Measurements from ENCODE around the gene CASP14. TPM values are rescaled to one million over a fixed set of nuclear protein-coding genes. Genes with fewer than 3 reads are reported as not detected.

CASP14 gene, protein sequence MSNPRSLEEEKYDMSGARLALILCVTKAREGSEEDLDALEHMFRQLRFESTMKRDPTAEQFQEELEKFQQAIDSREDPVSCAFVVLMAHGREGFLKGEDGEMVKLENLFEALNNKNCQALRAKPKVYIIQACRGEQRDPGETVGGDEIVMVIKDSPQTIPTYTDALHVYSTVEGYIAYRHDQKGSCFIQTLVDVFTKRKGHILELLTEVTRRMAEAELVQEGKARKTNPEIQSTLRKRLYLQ
- total RNA-seq: 34.6 TPM

DNA sequence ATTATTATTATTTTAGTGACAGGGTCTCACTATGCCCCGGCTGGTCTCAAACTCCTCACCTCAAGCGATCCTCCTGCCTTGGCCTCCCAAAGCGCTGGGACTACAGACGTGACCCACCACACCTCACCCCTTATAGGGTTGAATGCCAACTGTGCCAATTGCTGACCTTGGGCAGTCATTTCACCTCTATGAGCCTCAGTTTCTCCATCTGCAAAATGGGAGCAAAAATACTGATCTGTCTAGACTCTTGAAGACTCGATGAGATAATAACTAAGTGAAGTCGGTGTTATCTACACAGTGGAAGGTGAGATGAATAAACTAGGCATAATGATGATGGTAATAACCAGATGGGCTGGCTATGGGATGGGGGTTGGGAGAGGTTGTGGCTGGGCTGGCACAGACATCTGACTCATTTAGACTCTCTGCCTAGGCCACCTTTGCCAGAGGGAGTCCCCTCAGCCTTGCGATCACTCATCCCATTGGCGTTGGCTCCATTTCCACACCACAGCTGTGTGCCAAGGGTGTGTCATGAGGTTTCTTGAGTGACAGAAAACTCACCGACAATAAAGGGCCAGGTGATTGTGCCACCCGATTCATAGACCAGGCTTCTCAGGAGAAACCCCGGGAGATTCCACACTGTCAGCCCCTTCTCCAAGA is at the start of gene CASP14:
Gene CASP14 (plus strand): TSS at position 596 of the 657 bp plus-strand sequence. CDS start 2,772 bp downstream, outside the sequence.
- intact Hi-C loops (cut with DNase I): no loop called here
- Histone ChIP-seq H3K27me3 (no peaks in the 10 kb centered on the region), H3K9me3 (no peaks in the 10 kb centered on the region), H3K4me3 (peak within 1 kb of the TSS in 1 of 2 donors; percentile 18), H3K4me1 (no peaks in the 10 kb centered on the region), H3K27ac (no peak within 1 kb of the TSS), H3K36me3 (no peaks in the 10 kb centered on the region)
- TF ChIP-seq POLR2AphosphoS5 (IDR thresholded peaks at IDR 0.05; ENCODE audit: insufficient read depth in 1 of 2, low read depth in 1 of 2) (no peak), POLR2A (IDR thresholded peaks at IDR 0.05) (no peak)
- TF ChIP-seq, protein P1, sequence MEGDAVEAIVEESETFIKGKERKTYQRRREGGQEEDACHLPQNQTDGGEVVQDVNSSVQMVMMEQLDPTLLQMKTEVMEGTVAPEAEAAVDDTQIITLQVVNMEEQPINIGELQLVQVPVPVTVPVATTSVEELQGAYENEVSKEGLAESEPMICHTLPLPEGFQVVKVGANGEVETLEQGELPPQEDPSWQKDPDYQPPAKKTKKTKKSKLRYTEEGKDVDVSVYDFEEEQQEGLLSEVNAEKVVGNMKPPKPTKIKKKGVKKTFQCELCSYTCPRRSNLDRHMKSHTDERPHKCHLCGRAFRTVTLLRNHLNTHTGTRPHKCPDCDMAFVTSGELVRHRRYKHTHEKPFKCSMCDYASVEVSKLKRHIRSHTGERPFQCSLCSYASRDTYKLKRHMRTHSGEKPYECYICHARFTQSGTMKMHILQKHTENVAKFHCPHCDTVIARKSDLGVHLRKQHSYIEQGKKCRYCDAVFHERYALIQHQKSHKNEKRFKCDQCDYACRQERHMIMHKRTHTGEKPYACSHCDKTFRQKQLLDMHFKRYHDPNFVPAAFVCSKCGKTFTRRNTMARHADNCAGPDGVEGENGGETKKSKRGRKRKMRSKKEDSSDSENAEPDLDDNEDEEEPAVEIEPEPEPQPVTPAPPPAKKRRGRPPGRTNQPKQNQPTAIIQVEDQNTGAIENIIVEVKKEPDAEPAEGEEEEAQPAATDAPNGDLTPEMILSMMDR (IDR thresholded peaks at IDR 0.05): no peak
- no peak for DNase-seq (ENCODE audit: extremely low spot score in 2 of 2)

DNA sequence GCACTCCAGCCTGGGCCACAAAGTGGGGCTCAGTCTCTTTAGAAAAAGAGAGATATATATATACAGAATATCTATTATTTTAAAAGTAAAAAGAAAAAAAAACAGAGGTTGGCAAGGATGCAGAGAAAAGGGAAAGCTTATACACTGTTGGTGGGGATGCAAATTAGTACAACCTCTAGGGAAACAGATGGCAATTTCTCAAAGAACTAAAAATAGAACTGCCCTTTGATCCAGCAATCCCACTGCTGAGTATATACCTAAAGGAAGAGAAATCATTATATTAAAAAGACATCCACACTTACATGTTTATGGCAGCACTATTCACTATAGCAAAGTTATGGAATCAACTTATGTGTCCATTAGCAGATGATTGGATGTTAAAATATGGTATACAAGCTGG is 41.0 kb upstream of the CASP14 start:
- no peak overlapping the region for H3K27ac ChIP-seq
- H3K9me3 ChIP-seq: no peaks in the 10 kb centered on the region
- no peaks in the 10 kb centered on the region for H3K4me1 ChIP-seq
- no peak for DNase-seq (ENCODE audit: extremely low spot score in 2 of 2)
- H3K27me3 ChIP-seq: peaks cover 4% of the 10 kb centered on the region
- H3K4me3 ChIP-seq: no peak overlapping the region
- intact Hi-C loops (cut with DNase I): no loop called here
- no peaks in the 10 kb centered on the region for H3K36me3 ChIP-seq
- TF ChIP-seq, protein P1 (IDR thresholded peaks at IDR 0.05): no peak
- TF ChIP-seq POLR2A (IDR thresholded peaks at IDR 0.05): no peak
- TF ChIP-seq POLR2AphosphoS5 (IDR thresholded peaks at IDR 0.05; ENCODE audit: insufficient read depth in 1 of 2, low read depth in 1 of 2): no peak

DNA sequence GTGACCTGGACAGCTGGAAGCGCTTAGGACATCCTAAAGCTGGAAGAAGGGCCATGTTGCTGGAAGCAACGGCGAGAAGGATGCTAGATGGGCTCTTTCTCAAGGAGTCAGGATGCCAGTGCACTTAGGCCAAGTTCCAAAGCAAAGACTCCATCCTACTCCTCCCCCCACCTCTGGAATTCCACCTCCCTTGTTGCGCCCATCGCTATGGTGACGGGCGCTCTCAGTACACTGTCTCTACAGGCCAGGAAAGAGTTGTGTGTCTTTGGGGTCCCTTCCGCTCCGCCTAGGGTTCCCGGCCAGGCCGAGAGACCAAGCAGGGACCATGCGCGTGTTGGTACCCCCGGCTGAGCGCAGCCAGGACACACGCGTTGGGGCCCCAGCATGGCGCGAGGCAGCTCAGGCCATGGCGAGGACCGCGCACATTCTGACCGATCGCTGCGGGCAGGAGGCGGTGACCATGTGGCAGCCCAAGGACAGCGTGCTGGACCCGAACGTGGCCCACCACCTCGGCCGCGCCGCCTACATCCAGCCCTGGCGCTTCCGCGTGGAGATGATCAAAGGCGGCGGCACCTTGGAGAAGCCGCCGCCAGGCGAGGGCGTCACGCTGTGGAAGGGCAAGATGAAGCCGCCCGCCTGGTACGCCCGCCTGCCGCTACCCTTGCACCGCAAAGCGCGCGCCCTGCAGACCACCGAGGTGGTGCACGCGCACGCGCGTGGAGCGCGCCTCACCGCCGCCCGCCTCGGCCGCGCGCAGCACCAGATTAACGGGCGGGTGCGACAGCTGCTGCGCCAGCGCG is 38.6 kb upstream of the CASP14 start:
- no peaks in the 10 kb centered on the region for H3K9me3 ChIP-seq
- peaks cover 4% of the 10 kb centered on the region for H3K27me3 ChIP-seq

DNA sequence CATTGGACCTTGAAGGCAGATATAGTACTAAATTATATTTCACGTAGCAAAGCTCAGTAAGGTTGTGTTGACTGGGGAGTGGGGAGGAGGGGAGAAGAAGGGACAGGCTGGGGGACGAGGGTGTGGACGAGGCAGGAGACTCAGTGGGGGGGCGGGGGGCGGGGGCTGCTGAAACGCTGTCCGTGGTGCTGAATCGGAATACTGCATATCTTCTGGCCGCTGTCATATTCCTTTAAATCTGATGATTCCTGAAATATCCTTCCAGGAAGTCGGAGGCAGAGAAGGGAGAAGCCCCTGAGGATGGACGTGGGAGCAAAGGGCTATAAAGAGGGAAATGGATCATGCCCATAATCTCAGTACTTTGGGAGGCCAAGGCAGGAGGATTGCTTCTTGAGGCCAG is 34.7 kb upstream of the CASP14 start:
- Histone ChIP-seq H3K36me3 (no peaks in the 10 kb centered on the region), H3K4me1 (no peaks in the 10 kb centered on the region), H3K4me3 (no peak overlapping the region), H3K9me3 (no peaks in the 10 kb centered on the region), H3K27ac (no peak overlapping the region), H3K27me3 (peaks cover 4% of the 10 kb centered on the region)
- DNase-seq (ENCODE audit: extremely low spot score in 2 of 2): no peak
- intact Hi-C loops (cut with DNase I): no loop called here
- TF ChIP-seq POLR2A (IDR thresholded peaks at IDR 0.05) (no peak), POLR2AphosphoS5 (IDR thresholded peaks at IDR 0.05; ENCODE audit: insufficient read depth in 1 of 2, low read depth in 1 of 2) (no peak)
- TF ChIP-seq, protein P1 (IDR thresholded peaks at IDR 0.05): no peak

More for the DNA sequence above, 38.6 kb upstream of the CASP14 start:
- Histone ChIP-seq H3K4me3 (no peak overlapping the region), H3K36me3 (no peaks in the 10 kb centered on the region), H3K4me1 (no peaks in the 10 kb centered on the region), H3K27ac (no peak overlapping the region)
- TF ChIP-seq, protein P1 (IDR thresholded peaks at IDR 0.05): no peak
- TF ChIP-seq POLR2A (IDR thresholded peaks at IDR 0.05) (no peak), POLR2AphosphoS5 (IDR thresholded peaks at IDR 0.05; ENCODE audit: insufficient read depth in 1 of 2, low read depth in 1 of 2) (no peak)
- no peak for DNase-seq (ENCODE audit: extremely low spot score in 2 of 2)
- intact Hi-C loops (cut with DNase I): no loop called here

All from vagina (tissue), 2 donors.